Transverse colon (tissue), 4 donors: ENCODE data around the gene ALOX15. TPM values are rescaled to one million over a fixed set of nuclear protein-coding genes. Genes with fewer than 3 reads are reported as not detected.
A peak's percentile ranks its signal among the peaks of the same experiment; 100 is the strongest.

ENCODE experiments used
- DNase-seq: peaks from one replicate; pipeline ENCODE4 v3.0.0-alpha.2; 2019
- H3K27ac ChIP-seq, 4 donors: fragments of 200-600 bp; sonication (generic); 2 replicates each; pipeline ENCODE4 v1.5.1; 2016 to 2018; ENCODE audit warnings: inconsistent platforms in 4 of 4
- H3K27me3 ChIP-seq: fragments of 200-600 bp; sonication (generic); 2 replicates; pipeline ENCODE4 v1.5.1; 2017; ENCODE audit warnings: inconsistent platforms
- H3K36me3 ChIP-seq, 4 donors: fragments of 200-600 bp; sonication (generic); 2 replicates each; pipeline ENCODE4 v1.5.1; 2017 to 2019; ENCODE audit warnings: inconsistent platforms in 4 of 4
- H3K4me1 ChIP-seq, 4 donors: fragments of 200-600 bp; sonication (generic); 2 replicates each; pipeline ENCODE4 v1.5.1; 2017 to 2020; ENCODE audit warnings: inconsistent platforms in 4 of 4
- H3K4me3 ChIP-seq, 4 donors: fragments of 200-600 bp; sonication (generic); 1 replicate in 1 of 4; 2 replicates in 3 of 4; pipeline versions ENCODE4 v1.5.1 to v1.6.1; 2017 to 2019; ENCODE audit warnings: inconsistent platforms in 4 of 4
- H3K9me3 ChIP-seq, 2 donors: fragments of 200-600 bp; sonication (generic); 2 replicates each; pipeline ENCODE4 v1.5.1; 2017 to 2019; ENCODE audit warnings: inconsistent platforms in 2 of 2
- EP300 ChIP-seq: sonication (generic); formaldehyde crosslinking; IDR thresholded peaks from one replicate; pipeline ENCODE4 v1.6.1; 2017; ENCODE audit warnings: antibody characterized with exemption, low read depth
- POLR2A ChIP-seq: fragments of 450-650 bp; IDR thresholded peaks from one replicate; pipeline ENCODE4 v1.6.1; 2016; ENCODE audit warnings: antibody characterized with exemption, mild to moderate bottlenecking, moderate library complexity
- POLR2AphosphoS5 ChIP-seq, 3 donors: sonication (generic); formaldehyde crosslinking; IDR thresholded peaks; one replicate each; pipeline ENCODE4 v1.6.1; 2016; ENCODE audit warnings: antibody characterized with exemption in 3 of 3
- WGBS, 2 donors: methylation state at CpG; one replicate each; pipeline ENCODE4 v1.1.5; 2018; ENCODE audit warnings: low coverage in 1 of 2; 5-methylcytosine and 5-hydroxymethylcytosine counted together
- in situ Hi-C, 4 donors: fragments of 200-750 bp; cut with MboI; loops; one replicate each; pipeline versions ENCODE4 v1.15.0 to v1.15.1; 2017; ENCODE audit warnings: low sequenced_read_pairs in 3 of 4, low pct_ligation_motif_present in 1 of 4, low pct_unique_long_range_greater_than_20kb in 1 of 4
- intact Hi-C: fragments of 100-400 bp; cut with DNase I; formaldehyde crosslinking; loops from one replicate; pipeline ENCODE4 v1.15.1; 2023; ENCODE audit warnings: low total_unique reads
- total RNA-seq, 4 donors: library from RNA; depleted of rRNA; stranded (reverse); fragments of >200 nt; gene quantifications; one replicate each; pipeline ENCODE4 v1.1.0, GENCODE V29; 2016
- TF ChIP-seq, protein P1 (sequence below), 5 experiments: fragments of 200-600 bp in 3 of 5; fragments of 450-650 bp in 2 of 5; sonication (generic) in 3 of 5; IDR thresholded peaks; 1 replicate in 2 of 5; 2 replicates in 3 of 5; pipeline ENCODE4 v1.5.1; 2016 to 2017; ENCODE audit warnings: antibody characterized with exemption in 5 of 5, inconsistent platforms in 3 of 5, mild to moderate bottlenecking in 2 of 5, moderate library complexity in 1 of 5

The ALOX15 gene
- total RNA-seq, 4 donors from 2014 or later: 0.41 to 0.48 TPM; not detected in 2

DNA sequence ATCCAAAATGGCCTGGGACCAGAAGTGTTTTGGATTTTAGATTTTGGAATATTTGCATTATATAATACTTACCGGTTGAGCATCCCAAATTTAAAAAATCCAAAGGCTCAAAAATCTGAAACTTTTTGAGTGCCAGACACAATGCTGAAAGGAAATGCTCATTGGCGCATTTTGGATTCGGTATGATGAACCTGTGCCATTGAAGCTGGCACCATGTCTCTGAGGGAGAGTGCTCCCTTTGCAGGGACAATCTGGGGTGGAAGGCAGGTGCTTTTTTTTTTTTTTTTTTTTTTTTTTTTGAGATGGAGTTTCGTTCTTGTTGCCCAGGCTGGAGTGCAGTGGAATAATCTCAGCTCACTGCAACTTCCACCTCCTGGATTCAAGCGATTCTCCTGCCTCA, 39.4 kb downstream of the ALOX15 start:
- no peak overlapping the region for H3K27ac ChIP-seq
- TF ChIP-seq EP300 (no peak), POLR2A (no peak), POLR2AphosphoS5 (IDR thresholded peaks at IDR 0.05) (no peak)
- TF ChIP-seq, protein P1, sequence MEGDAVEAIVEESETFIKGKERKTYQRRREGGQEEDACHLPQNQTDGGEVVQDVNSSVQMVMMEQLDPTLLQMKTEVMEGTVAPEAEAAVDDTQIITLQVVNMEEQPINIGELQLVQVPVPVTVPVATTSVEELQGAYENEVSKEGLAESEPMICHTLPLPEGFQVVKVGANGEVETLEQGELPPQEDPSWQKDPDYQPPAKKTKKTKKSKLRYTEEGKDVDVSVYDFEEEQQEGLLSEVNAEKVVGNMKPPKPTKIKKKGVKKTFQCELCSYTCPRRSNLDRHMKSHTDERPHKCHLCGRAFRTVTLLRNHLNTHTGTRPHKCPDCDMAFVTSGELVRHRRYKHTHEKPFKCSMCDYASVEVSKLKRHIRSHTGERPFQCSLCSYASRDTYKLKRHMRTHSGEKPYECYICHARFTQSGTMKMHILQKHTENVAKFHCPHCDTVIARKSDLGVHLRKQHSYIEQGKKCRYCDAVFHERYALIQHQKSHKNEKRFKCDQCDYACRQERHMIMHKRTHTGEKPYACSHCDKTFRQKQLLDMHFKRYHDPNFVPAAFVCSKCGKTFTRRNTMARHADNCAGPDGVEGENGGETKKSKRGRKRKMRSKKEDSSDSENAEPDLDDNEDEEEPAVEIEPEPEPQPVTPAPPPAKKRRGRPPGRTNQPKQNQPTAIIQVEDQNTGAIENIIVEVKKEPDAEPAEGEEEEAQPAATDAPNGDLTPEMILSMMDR (IDR thresholded peaks at IDR 0.05): no peak
- in situ Hi-C loops: loop anchor here in 1 of 4 donors (25.0 kb wide), 1 partner anchor 165 kb away; the partner anchor contains the start of gene SPNS3

DNA sequence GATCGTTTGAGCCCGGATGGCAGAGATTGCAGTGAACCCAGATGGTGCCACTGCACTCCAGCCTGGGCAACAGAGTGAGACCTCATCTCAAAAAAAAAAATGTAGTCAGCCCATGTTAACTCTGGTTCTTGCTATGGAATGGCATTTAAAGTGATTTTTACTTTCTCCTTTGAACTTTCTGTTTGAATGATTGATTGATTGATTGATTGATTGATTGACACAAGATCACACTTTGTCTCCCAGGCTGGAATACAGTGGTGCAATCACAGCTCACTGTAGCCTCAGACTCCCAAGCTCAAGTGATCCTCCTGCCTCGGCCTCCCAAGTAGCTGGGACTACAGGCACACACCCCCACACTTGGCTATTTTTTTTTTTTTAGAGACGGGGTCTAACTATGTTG, 40.2 kb downstream of the ALOX15 start:
- Histone ChIP-seq H3K36me3 (no peaks in the 10 kb centered on the region), H3K4me1 (peaks cover 0 to 3% (median 0%) of the 10 kb centered on the region in 4 donors), H3K27ac (no peak overlapping the region), H3K4me3 (no peak overlapping the region), H3K27me3 (no peaks in the 10 kb centered on the region), H3K9me3 (no peaks in the 10 kb centered on the region)
- intact Hi-C loops: no loop called here
- WGBS, 2 donors: 88% methylated on average over 4 of the region's 4 CpGs; no CpG with 5 or more reads in 1 of the 2 donors
- no peak for DNase-seq
- in situ Hi-C loops: loop anchor here in 1 of 4 donors (25.0 kb wide), 1 partner anchor 164 kb away; the partner anchor contains the start of gene SPNS3
- no peak for TF ChIP-seq POLR2A
- TF ChIP-seq EP300: no peak
- no peak for TF ChIP-seq POLR2AphosphoS5 (IDR thresholded peaks at IDR 0.05)
- TF ChIP-seq, protein P1 (IDR thresholded peaks at IDR 0.05): no peak

More for the DNA sequence above, 39.4 kb downstream of the ALOX15 start:
- WGBS, 2 donors: 78 to 88% methylated on average over 1 to 5 of the region's 5 CpGs
- intact Hi-C loops: no loop called here
- H3K4me3 ChIP-seq: no peak overlapping the region
- no peak for DNase-seq
- H3K9me3 ChIP-seq: no peaks in the 10 kb centered on the region
- H3K27me3 ChIP-seq: no peaks in the 10 kb centered on the region
- H3K36me3 ChIP-seq: no peaks in the 10 kb centered on the region
- H3K4me1 ChIP-seq: peaks cover 0 to 3% (median 0%) of the 10 kb centered on the region in 4 donors

DNA sequence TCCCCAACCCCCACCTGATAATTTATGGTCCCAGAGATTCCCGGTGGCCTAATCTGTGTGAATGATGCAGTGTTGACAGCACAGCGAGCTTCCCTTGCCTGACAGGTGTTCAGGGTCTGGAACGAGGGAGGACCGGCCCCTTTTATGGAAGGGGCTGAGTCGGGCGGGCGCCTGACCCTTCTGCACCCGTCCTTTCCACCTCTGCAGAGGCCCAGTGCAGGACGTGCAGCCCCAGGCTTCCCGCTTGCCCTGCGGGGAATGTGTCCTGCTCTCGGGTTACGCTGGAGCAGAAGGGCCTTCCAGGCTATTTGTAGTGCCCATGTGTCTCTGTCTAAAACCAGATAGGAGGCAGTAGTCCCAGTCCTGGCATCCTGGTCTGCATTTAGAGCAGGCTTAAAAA, 40.9 kb downstream of the ALOX15 start:
- Histone ChIP-seq H3K4me3 (no peak overlapping the region), H3K9me3 (no peaks in the 10 kb centered on the region), H3K27ac (peak overlapping the region in 1 of 4 donors; percentile 45), H3K36me3 (no peaks in the 10 kb centered on the region), H3K4me1 (peaks cover 0 to 3% (median 0%) of the 10 kb centered on the region in 4 donors), H3K27me3 (no peaks in the 10 kb centered on the region)
- 70% methylated on average over 12 of the region's 13 CpGs; no CpG with 5 or more reads in 1 of the 2 donors for WGBS, 2 donors
- in situ Hi-C loops: loop anchor here in 1 of 4 donors (25.0 kb wide), 1 partner anchor 163 kb away; the partner anchor contains the start of gene SPNS3
- TF ChIP-seq EP300: no peak
- TF ChIP-seq, protein P1 (IDR thresholded peaks at IDR 0.05): no peak
- TF ChIP-seq POLR2A: no peak
- no peak for TF ChIP-seq POLR2AphosphoS5 (IDR thresholded peaks at IDR 0.05)
- intact Hi-C loops: no loop called here
- DNase-seq: no peak

DNA sequence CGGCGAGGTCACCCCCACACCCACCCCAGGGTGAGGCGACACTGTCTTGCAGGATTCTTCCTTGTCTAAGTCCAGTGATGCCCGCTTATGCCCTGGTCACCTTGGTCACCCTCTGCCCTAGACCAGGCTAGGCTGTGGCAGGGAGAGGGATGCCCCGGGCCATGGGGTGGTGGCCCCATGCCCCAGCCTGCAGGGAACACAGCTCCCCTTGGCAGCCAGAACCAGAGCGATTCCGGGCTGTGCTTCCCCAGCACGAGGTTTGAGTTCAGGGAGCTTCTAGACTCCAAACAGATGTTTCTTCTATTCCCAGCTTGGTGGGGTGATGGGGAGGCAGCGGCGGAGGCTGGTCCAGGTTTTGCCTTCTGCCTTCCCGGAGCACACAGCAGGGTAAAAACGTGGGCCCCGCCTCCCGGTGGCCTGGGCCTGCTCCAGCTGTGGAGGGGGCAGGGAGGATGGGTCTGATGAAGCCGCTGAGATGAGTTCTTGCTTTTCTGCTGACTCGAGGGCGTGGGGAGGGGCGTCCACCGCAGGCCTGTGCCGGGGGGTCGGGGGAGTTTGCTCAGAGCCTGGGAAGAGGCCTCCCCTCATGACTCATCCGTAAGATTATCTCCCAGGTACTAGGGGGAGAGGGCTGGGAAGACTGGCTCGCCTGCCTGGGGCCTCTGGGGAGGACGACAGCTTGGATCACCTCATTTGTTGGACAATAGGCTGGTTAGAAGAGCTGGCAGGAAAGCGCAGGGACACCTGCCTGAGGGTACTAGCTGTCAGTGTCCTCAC, 41.8 kb downstream of the ALOX15 start:
- Histone ChIP-seq H3K27me3 (no peaks in the 10 kb centered on the region), H3K4me1 (peaks cover 0 to 9% (median 0%) of the 10 kb centered on the region in 4 donors), H3K36me3 (no peaks in the 10 kb centered on the region), H3K4me3 (no peak overlapping the region), H3K9me3 (no peaks in the 10 kb centered on the region), H3K27ac (peak overlapping the region; percentile 38 to 62 (median 44))
- no peak for DNase-seq
- peak in 1 of 3 donors; percentile 13 for TF ChIP-seq POLR2AphosphoS5 (IDR thresholded peaks at IDR 0.05)
- TF ChIP-seq EP300: no peak
- 55% methylated on average over 22 of the region's 25 CpGs; no CpG with 5 or more reads in 1 of the 2 donors for WGBS, 2 donors
- intact Hi-C loops (loop anchor here (5.0 kb wide), 1 partner anchor 1578 kb away; no protein-coding TSS in a partner anchor), in situ Hi-C loops (loop anchor here in 1 of 4 donors (25.0 kb wide), 1 partner anchor 162 kb away; the partner anchor contains the start of gene SPNS3)
